Measurements from ENCODE around the gene SYT14.
"Not testable (repeated sequence)": the region's sequence is repeated elsewhere in the genome, so short reads cannot be mapped to it uniquely, and the experiment has no call there.

SYT14 gene

GRCh38 chr1:209896346-209896745 lies 41.7 kb upstream of the SYT14 start:
- H3K4me3 ChIP-seq (replicated peaks in 1 of 2; ENCODE audit: low read depth in 2 of 2, low read length in 2 of 2), result no peak overlapping the region
- DNase-seq (ENCODE audit: low read depth in 2 of 2), result peak in 1 of 2 donors; percentile 50
- TF ChIP-seq CTCF (IDR thresholded peaks at IDR 0.05; ENCODE audit: low read depth, low read length), result no peak

GRCh38 chr1:209898271-209898670 lies 39.7 kb upstream of the SYT14 start:
- H3K4me3 ChIP-seq (replicated peaks in 1 of 2; ENCODE audit: low read depth in 2 of 2, low read length in 2 of 2); DNase-seq (ENCODE audit: low read depth in 2 of 2): not testable (repeated sequence)

GRCh38 chr1:209898851-209899250 lies 39.2 kb upstream of the SYT14 start:
- DNase-seq (ENCODE audit: low read depth in 2 of 2), result not testable (repeated sequence)

GRCh38 chr1:209899948-209900347 lies 38.1 kb upstream of the SYT14 start:
- TF ChIP-seq CTCF (IDR thresholded peaks at IDR 0.05; ENCODE audit: low read depth, low read length), result peak; percentile 27

More at GRCh38 chr1:209898851-209899250, 39.2 kb upstream of the SYT14 start:
- H3K4me3 ChIP-seq (replicated peaks in 1 of 2; ENCODE audit: low read depth in 2 of 2, low read length in 2 of 2), result not testable (repeated sequence)

GRCh38 chr1:209900734-209901133 lies 37.3 kb upstream of the SYT14 start:
- TF ChIP-seq CTCF (IDR thresholded peaks at IDR 0.05; ENCODE audit: low read depth, low read length), result no peak
- DNase-seq (ENCODE audit: low read depth in 2 of 2), result peak in 1 of 2 donors; percentile 66

More at GRCh38 chr1:209899948-209900347, 38.1 kb upstream of the SYT14 start:
- no peak overlapping the region for H3K4me3 ChIP-seq (replicated peaks in 1 of 2; ENCODE audit: low read depth in 2 of 2, low read length in 2 of 2)
- DNase-seq (ENCODE audit: low read depth in 2 of 2), result no peak

GRCh38 chr1:209901211-209901610 lies 36.8 kb upstream of the SYT14 start:
- no peak overlapping the region for H3K4me3 ChIP-seq (replicated peaks in 1 of 2; ENCODE audit: low read depth in 2 of 2, low read length in 2 of 2)
- DNase-seq (ENCODE audit: low read depth in 2 of 2), result no peak
- TF ChIP-seq CTCF (IDR thresholded peaks at IDR 0.05; ENCODE audit: low read depth, low read length), result no peak

More at GRCh38 chr1:209900734-209901133, 37.3 kb upstream of the SYT14 start:
- no peak overlapping the region for H3K4me3 ChIP-seq (replicated peaks in 1 of 2; ENCODE audit: low read depth in 2 of 2, low read length in 2 of 2)

GRCh38 chr1:209904774-209905173 lies 33.2 kb upstream of the SYT14 start:
- DNase-seq (ENCODE audit: low read depth in 2 of 2), result not testable (repeated sequence)

GRCh38 chr1:209911746-209912145 lies 26.3 kb upstream of the SYT14 start:
- no peak overlapping the region for H3K4me3 ChIP-seq (replicated peaks in 1 of 2; ENCODE audit: low read depth in 2 of 2, low read length in 2 of 2)
- DNase-seq (ENCODE audit: low read depth in 2 of 2), result no peak
- TF ChIP-seq CTCF (IDR thresholded peaks at IDR 0.05; ENCODE audit: low read depth, low read length), result no peak

More at GRCh38 chr1:209904774-209905173, 33.2 kb upstream of the SYT14 start:
- H3K4me3 ChIP-seq (replicated peaks in 1 of 2; ENCODE audit: low read depth in 2 of 2, low read length in 2 of 2), result not testable (repeated sequence)
